ENCODE data around the gene SMAD6. TPM values are rescaled to one million over a fixed set of nuclear protein-coding genes. Genes with fewer than 3 reads are reported as not detected.

The SMAD6 gene
- total RNA-seq, 2 donors from 2014 or later: 14.8 to 51.2 TPM

- no peaks in the 10 kb centered on the region for H3K27me3 ChIP-seq (replicated peaks; ENCODE audit: insufficient read depth)
- H3K4me1 ChIP-seq (replicated peaks): no peaks in the 10 kb centered on the region
- 90% methylated on average over 8 of the region's 8 CpGs for WGBS
- intact Hi-C loops (cut with DNase I): no loop called here
- no peaks in the 10 kb centered on the region for H3K9me3 ChIP-seq
- DNase-seq (ENCODE audit: low spot score): no peak
- no peaks in the 10 kb centered on the region for H3K36me3 ChIP-seq
- TF ChIP-seq POLR2AphosphoS5 (IDR thresholded peaks at IDR 0.05): no peak
- no peak for TF ChIP-seq POLR2A (IDR thresholded peaks at IDR 0.05)
- no peak for TF ChIP-seq CTCF (IDR thresholded peaks at IDR 0.05)
- H3K4me3 ChIP-seq: no peak overlapping the region
- no peak overlapping the region for H3K27ac ChIP-seq
These were observed 11.9 kb downstream of the SMAD6 start for GRCh38 chr15:66713843-66714508.

- H3K4me1 ChIP-seq (replicated peaks): no peaks in the 10 kb centered on the region
- H3K27ac ChIP-seq: no peak overlapping the region
- no peaks in the 10 kb centered on the region for H3K36me3 ChIP-seq
- WGBS: 69% methylated on average over 6 of the region's 6 CpGs
- H3K27me3 ChIP-seq (replicated peaks; ENCODE audit: insufficient read depth): no peaks in the 10 kb centered on the region
- no peak for DNase-seq (ENCODE audit: low spot score)
- no peaks in the 10 kb centered on the region for H3K9me3 ChIP-seq
- H3K4me3 ChIP-seq: no peak overlapping the region
- no peak for TF ChIP-seq POLR2AphosphoS5 (IDR thresholded peaks at IDR 0.05)
- no peak for TF ChIP-seq CTCF (IDR thresholded peaks at IDR 0.05)
- TF ChIP-seq POLR2A (IDR thresholded peaks at IDR 0.05): no peak
- intact Hi-C loops (cut with DNase I): no loop called here
These were observed 12.5 kb downstream of the SMAD6 start for GRCh38 chr15:66714543-66714981.

- Histone ChIP-seq H3K9me3 (no peaks in the 10 kb centered on the region), H3K4me1 (replicated peaks) (no peaks in the 10 kb centered on the region), H3K27me3 (replicated peaks; ENCODE audit: insufficient read depth) (no peaks in the 10 kb centered on the region), H3K36me3 (no peaks in the 10 kb centered on the region), H3K4me3 (no peak overlapping the region), H3K27ac (no peak overlapping the region)
- TF ChIP-seq POLR2A (IDR thresholded peaks at IDR 0.05) (no peak), POLR2AphosphoS5 (IDR thresholded peaks at IDR 0.05) (no peak), CTCF (IDR thresholded peaks at IDR 0.05) (no peak)
- intact Hi-C loops (cut with DNase I): no loop called here
- WGBS: 23% methylated on average over 6 of the region's 6 CpGs
- DNase-seq (ENCODE audit: low spot score): no peak
These were observed 13.2 kb downstream of the SMAD6 start for GRCh38 chr15:66715181-66715624.

GRCh38 chr15:66715720-66716655 is 14.0 kb downstream of the SMAD6 start:
- 65% methylated on average over 15 of the region's 15 CpGs for WGBS
- no peaks in the 10 kb centered on the region for H3K27me3 ChIP-seq (replicated peaks; ENCODE audit: insufficient read depth)
- no peak for DNase-seq (ENCODE audit: low spot score)
- H3K9me3 ChIP-seq: no peaks in the 10 kb centered on the region
- H3K36me3 ChIP-seq: no peaks in the 10 kb centered on the region
- H3K27ac ChIP-seq: no peak overlapping the region
- TF ChIP-seq POLR2A (IDR thresholded peaks at IDR 0.05) (no peak), CTCF (IDR thresholded peaks at IDR 0.05) (no peak), POLR2AphosphoS5 (IDR thresholded peaks at IDR 0.05) (no peak)
- no peaks in the 10 kb centered on the region for H3K4me1 ChIP-seq (replicated peaks)
- H3K4me3 ChIP-seq: no peak overlapping the region
- intact Hi-C loops (cut with DNase I): no loop called here

Data from prostate gland (tissue), 2 donors.